Esophagus squamous epithelium (tissue), 5 donors: ENCODE results near the gene COPS7A. TPM values are rescaled to one million over a fixed set of nuclear protein-coding genes. Genes with fewer than 3 reads are reported as not detected.

Experiments
- DNase-seq: peaks from one replicate; lab custom pipeline; 2025; lab: John Stamatoyannopoulos, UW
- H3K27ac ChIP-seq, 4 donors: fragments of 200-600 bp; sonication (generic); one replicate each; pipeline ENCODE4 v1.5.1; 2016 to 2019; ENCODE audit warnings: mild to moderate bottlenecking in 1 of 4
- H3K27me3 ChIP-seq, 4 donors: fragments of 200-600 bp; sonication (generic); 1 replicate in 3 of 4; 2 replicates in 1 of 4; pipeline versions ENCODE4 v1.5.1 to v1.6.0; 2017 to 2021; ENCODE audit warnings: antibody characterized with exemption in 1 of 4
- H3K36me3 ChIP-seq, 3 donors: fragments of 200-600 bp; sonication (generic); one replicate each; pipeline ENCODE4 v1.5.1; 2016 to 2019
- H3K4me1 ChIP-seq, 3 donors: fragments of 200-600 bp; sonication (generic); one replicate each; pipeline ENCODE4 v1.5.1; 2017 to 2019
- H3K4me3 ChIP-seq, 4 donors: fragments of 200-600 bp; sonication (generic); 1 replicate in 3 of 4; 2 replicates in 1 of 4; pipeline ENCODE4 v1.5.1; 2016 to 2019; ENCODE audit warnings: mild to moderate bottlenecking in 2 of 4, moderate library complexity in 1 of 4
- H3K9me3 ChIP-seq, 3 donors: fragments of 200-600 bp; sonication (generic); one replicate each; pipeline ENCODE4 v1.5.1; 2016 to 2019
- POLR2A ChIP-seq, 4 donors: fragments of 450-650 bp; IDR thresholded peaks; one replicate each; pipeline ENCODE4 v1.6.1; 2017; ENCODE audit warnings: antibody characterized with exemption in 4 of 4, mild to moderate bottlenecking in 4 of 4, moderate library complexity in 3 of 4
- WGBS, 2 donors: methylation state at CpG; one replicate each; pipeline ENCODE4 v1.1.5; 2018; 5-methylcytosine and 5-hydroxymethylcytosine counted together
- intact Hi-C: fragments of 100-400 bp; cut with DNase I; formaldehyde crosslinking; loops from one replicate; pipeline ENCODE4 v1.15.0; 2022
- total RNA-seq, 4 donors: library from RNA; depleted of rRNA; stranded (reverse); fragments of >200 nt; gene quantifications; one replicate each; pipeline ENCODE4 v1.1.0, GENCODE V29; 2016
- TF ChIP-seq, protein P1 (sequence below), 6 experiments: fragments of 450-650 bp in 4 of 6; fragments of 200-600 bp in 2 of 6; sonication (generic) in 2 of 6; IDR thresholded peaks; one replicate each; pipeline ENCODE4 v1.5.1; 2016 to 2019; ENCODE audit warnings: antibody characterized with exemption in 6 of 6, mild to moderate bottlenecking in 4 of 6, moderate library complexity in 4 of 6
- donor health status: DM: yes; HTN: yes; CAD: no.

Gene COPS7A
- total RNA-seq, 4 donors from 2014 or later = 39.6 to 57.5 (median 49.1) TPM

DNA sequence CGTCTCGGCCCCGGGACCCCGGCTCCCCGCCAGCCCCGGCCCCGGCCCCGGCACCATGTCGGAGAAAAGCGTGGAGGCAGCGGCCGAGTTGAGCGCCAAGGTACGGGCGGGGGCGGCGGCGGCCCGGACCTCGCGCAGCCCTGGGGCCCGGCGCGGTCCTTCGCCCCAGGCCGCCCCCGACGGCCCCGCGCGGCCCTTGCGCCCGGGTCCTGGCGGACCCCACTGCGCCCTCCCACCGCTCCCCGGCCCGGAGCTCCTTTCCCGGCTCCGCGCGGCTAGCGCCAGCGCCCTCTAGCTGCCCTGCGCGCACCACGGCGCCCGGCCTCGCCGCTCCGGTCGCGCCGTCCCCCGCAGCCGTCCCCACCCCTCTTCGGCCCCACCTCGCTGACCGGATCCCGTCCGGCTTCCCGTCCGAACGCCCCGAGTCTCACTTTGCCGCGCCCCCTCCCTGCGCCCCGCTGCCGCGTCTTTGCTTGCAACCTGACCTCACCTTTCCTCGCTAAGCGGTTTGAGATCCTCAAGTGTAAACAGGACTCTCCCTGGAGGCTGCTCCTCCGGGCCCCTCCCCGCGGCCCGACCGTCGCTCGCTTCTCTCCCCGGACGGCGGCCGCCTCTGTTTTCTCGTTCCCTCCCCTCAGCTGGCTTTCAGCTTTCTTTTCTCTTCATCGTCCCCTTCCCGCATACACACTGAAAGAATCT is 43.0 kb downstream of the COPS7A start:
- H3K4me3 ChIP-seq = peak overlapping the region; percentile 73 to 85 (median 84)
- no peaks in the 10 kb centered on the region for H3K27me3 ChIP-seq
- H3K36me3 ChIP-seq = peaks cover 4 to 21% (median 4%) of the 10 kb centered on the region in 3 donors
- TF ChIP-seq, protein P1, sequence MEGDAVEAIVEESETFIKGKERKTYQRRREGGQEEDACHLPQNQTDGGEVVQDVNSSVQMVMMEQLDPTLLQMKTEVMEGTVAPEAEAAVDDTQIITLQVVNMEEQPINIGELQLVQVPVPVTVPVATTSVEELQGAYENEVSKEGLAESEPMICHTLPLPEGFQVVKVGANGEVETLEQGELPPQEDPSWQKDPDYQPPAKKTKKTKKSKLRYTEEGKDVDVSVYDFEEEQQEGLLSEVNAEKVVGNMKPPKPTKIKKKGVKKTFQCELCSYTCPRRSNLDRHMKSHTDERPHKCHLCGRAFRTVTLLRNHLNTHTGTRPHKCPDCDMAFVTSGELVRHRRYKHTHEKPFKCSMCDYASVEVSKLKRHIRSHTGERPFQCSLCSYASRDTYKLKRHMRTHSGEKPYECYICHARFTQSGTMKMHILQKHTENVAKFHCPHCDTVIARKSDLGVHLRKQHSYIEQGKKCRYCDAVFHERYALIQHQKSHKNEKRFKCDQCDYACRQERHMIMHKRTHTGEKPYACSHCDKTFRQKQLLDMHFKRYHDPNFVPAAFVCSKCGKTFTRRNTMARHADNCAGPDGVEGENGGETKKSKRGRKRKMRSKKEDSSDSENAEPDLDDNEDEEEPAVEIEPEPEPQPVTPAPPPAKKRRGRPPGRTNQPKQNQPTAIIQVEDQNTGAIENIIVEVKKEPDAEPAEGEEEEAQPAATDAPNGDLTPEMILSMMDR (IDR thresholded peaks at IDR 0.05) = peak; percentile 49 to 86 (median 78)
- TF ChIP-seq POLR2A (IDR thresholded peaks at IDR 0.05) = peak in 1 of 4 donors; percentile 15
- WGBS, 2 donors = 0% methylated on average over 16 to 20 of the region's 88 CpGs
- intact Hi-C loops = no loop called here
- H3K27ac ChIP-seq = peak overlapping the region; percentile 95 to 99 (median 98)
- peaks cover 49 to 83% (median 50%) of the 10 kb centered on the region in 3 donors for H3K4me1 ChIP-seq
- DNase-seq = no peak
- no peaks in the 10 kb centered on the region for H3K9me3 ChIP-seq

DNA sequence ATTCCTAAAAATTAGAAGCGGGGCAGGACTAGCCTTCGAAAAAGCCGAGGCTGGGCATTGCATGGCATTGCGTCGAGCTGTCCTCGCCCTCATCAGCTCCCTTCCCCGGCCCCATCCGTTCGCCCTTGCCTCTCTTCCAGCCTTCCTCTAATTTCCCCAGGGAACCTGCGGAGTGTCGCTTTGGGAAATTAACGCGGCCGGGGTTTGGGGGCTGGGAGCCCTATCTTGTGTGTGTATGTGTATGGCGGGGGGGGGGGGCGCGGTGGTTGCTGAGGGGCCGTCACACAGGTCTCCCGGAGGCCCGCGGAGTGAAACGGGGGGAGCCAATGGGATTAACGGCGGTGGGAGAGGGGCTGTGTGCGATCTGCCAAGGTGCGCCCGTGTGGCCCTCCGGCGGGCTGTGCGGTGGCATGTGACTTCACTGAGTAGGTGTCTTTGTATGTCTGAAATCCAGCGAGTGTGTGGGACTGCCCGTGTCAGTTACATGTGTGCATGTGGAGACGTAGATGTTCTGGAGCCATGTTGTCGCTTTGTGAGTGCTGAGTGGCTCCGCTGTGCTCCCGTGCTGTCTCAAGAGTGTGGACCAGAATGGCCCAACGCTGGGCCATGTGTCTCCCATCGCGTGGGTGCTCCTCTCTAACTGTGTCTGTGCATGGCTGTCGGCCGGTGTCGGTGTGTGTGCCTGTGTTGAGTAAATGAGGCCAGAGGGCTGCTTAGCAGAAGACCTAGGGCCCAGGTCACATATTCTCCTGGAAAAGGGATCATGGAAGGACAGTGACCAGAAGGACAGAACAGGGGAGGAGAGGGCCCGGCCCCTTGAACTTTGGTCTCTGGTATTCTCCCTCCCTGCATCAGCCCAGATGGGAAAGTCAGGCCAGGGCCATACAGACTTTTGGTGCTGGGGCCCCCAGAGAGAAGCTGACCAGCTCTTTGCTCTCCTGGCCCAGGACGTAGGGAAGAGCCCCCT is 43.8 kb downstream of the COPS7A start:
- DNase-seq = no peak
- no peaks in the 10 kb centered on the region for H3K9me3 ChIP-seq
- peak overlapping the region; percentile 95 to 99 (median 98) for H3K27ac ChIP-seq
- peaks cover 4 to 21% (median 4%) of the 10 kb centered on the region in 3 donors for H3K36me3 ChIP-seq
- no peaks in the 10 kb centered on the region for H3K27me3 ChIP-seq
- intact Hi-C loops = no loop called here
- peaks cover 51 to 90% (median 52%) of the 10 kb centered on the region in 3 donors for H3K4me1 ChIP-seq
- TF ChIP-seq POLR2A (IDR thresholded peaks at IDR 0.05) = no peak
- TF ChIP-seq, protein P1 (IDR thresholded peaks at IDR 0.05) = no peak
- H3K4me3 ChIP-seq = peak overlapping the region; percentile 73 to 85 (median 84)
- WGBS, 2 donors = 5 to 11% methylated on average over 17 to 29 of the region's 44 CpGs

DNA sequence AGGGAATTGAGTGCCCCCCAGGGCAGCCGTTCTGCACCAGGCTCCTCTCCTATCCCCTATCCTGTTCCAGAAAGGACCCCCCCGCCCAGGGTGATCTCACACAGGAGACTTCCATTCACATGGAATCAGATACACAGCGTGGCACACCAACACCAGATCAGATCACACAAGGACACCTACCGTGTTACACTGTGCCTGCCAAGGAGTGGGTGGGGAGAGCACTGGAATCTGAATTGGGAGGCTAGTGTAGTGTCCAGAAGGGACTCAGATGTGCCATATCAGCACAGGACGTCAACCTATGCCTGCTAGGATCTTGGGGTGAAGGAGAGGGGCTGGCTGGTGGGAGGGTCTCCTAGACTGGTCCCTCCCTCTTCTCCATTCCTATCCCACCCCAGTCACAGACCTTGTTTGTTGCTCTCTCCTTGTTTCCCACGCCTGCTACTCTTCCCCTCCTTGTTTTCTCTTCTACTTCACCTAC is 44.6 kb downstream of the COPS7A start:
- Histone ChIP-seq H3K27ac (peak overlapping the region; percentile 95 to 99 (median 98)), H3K27me3 (peaks cover 0 to 6% (median 0%) of the 10 kb centered on the region in 4 donors), H3K4me1 (peaks cover 51 to 89% (median 52%) of the 10 kb centered on the region in 3 donors), H3K36me3 (peaks cover 4 to 21% (median 4%) of the 10 kb centered on the region in 3 donors), H3K9me3 (no peaks in the 10 kb centered on the region), H3K4me3 (peak overlapping the region; percentile 73 to 85 (median 84))
- intact Hi-C loops = no loop called here
- TF ChIP-seq POLR2A (IDR thresholded peaks at IDR 0.05) = no peak
- TF ChIP-seq, protein P1 (IDR thresholded peaks at IDR 0.05) = no peak
- no peak for DNase-seq
- WGBS, 2 donors = 21 to 23% methylated on average over 2 to 4 of the region's 6 CpGs

DNA sequence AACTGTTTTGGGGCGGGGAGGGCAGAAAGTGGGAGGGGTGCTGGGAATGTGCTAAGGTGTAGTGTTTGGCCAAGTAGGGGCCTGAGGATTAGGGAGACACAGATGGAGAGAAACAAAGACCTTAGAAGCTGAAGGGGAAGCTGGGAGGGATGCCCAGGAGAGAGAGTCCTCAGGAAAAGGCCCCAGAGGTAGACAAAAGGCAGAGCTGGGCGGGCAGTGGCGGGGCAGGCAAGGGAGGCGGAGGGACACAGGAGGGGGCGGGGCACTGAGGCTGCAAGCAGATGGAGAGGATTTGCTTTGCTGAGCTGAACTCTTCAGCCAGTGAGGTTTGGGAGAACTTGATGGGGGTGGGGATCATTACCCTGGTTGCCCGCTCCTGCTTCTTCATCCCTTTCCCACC is 45.1 kb downstream of the COPS7A start:
- H3K27me3 ChIP-seq = peaks cover 0 to 9% (median 0%) of the 10 kb centered on the region in 4 donors
- no peak for TF ChIP-seq POLR2A (IDR thresholded peaks at IDR 0.05)
- TF ChIP-seq, protein P1 (IDR thresholded peaks at IDR 0.05) = no peak
- intact Hi-C loops = no loop called here
- peaks cover 4 to 21% (median 4%) of the 10 kb centered on the region in 3 donors for H3K36me3 ChIP-seq
- H3K4me3 ChIP-seq = peak overlapping the region in 3 of 4 donors; percentile 73 to 85 (median 83)
- 19 to 40% methylated on average over 3 to 4 of the region's 6 CpGs for WGBS, 2 donors
- no peak for DNase-seq
- peak overlapping the region; percentile 95 to 99 (median 98) for H3K27ac ChIP-seq
- no peaks in the 10 kb centered on the region for H3K9me3 ChIP-seq
- peaks cover 46 to 89% (median 55%) of the 10 kb centered on the region in 3 donors for H3K4me1 ChIP-seq
